Stimulated activated effector memory CD8-positive, alpha-beta T cell treated with anti-CD3 and anti-CD28 coated beads, Interleukin-12 subunit alpha, Interleukin-12 subunit beta, amount 100 ng/mL, for 72 hours (primary cell): ENCODE results near the gene PDCD11.

Experiments used
- ATAC-seq: fragments of 150-1000 bp; cut with Tn5 transposase; 2 replicates; pipeline ENCODE4 v1.10.0; 2021
- DNase-seq, 2 donors: peaks; one replicate each; pipeline ENCODE4 v3.0.0; 2021 to 2022; ENCODE audit warnings: low spot score in 2 of 2
- H3K27ac Mint-ChIP-seq: one replicate; pipeline ENCODE4 v1.8.0; 2022; ENCODE audit warnings: mild to moderate bottlenecking, mixed read lengths
- H3K36me3 Mint-ChIP-seq: one replicate; pipeline ENCODE4 v1.8.0; 2022; ENCODE audit warnings: mild to moderate bottlenecking, mixed read lengths
- H3K4me1 Mint-ChIP-seq: one replicate; pipeline ENCODE4 v1.8.0; 2022; ENCODE audit warnings: mixed read lengths
- H3K4me3 Mint-ChIP-seq: one replicate; pipeline ENCODE4 v1.8.0; 2022; ENCODE audit warnings: mild to moderate bottlenecking, mixed read lengths
- H3K9me3 Mint-ChIP-seq: one replicate; pipeline ENCODE4 v1.8.0; 2022; ENCODE audit warnings: mixed read lengths

The PDCD11 gene

DNA sequence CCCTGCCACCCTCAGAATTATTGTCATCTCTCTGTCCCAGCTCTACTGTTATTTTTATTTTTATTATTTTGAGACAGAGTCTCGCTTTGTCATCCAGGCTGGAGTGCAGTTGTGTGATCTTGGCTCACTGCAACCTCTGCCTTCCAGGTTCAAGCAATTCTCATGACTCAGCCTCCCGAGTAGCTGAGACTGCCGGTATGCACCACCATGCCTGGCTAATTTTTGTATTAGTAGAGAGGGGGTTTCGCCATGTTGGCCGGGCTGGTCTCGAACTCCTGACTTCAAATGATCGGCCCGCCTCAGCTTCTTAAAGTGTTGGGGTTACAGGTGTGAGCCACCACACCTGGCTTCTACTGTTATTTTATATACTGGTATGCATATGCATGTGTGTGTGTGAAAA is 44.8 kb downstream of the PDCD11 start:
- DNase-seq (no peak), ATAC-seq (no peak)
- peak overlapping the region; percentile 65 for H3K27ac Mint-ChIP-seq
- H3K36me3 Mint-ChIP-seq = peaks cover 100% of the 10 kb centered on the region
- H3K9me3 Mint-ChIP-seq = no peaks in the 10 kb centered on the region
- H3K4me1 Mint-ChIP-seq = peaks cover 4% of the 10 kb centered on the region
- no peak overlapping the region for H3K4me3 Mint-ChIP-seq

DNA sequence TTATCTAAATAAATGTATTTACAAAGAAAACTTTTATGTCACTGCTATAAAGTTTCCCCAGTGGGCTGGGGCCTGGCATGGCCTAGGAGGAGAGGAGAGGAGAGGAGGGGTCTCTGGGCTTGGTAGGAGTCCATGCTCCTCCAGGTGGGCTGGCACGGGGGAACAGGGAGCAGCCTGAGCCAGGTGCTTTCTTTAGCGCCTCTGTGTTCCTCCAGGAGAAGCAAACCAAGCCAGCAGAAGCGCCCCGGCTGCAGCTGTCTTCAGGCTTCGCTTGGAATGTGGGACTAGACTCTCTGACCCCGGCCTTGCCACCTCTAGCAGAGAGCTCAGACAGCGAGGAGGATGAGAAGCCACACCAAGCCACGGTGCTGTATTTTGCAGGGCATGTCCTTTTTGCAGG is 45.2 kb downstream of the PDCD11 start:
- DNase-seq (no peak), ATAC-seq (no peak)
- Mint-ChIP-seq H3K27ac (peak overlapping the region; percentile 65), H3K4me1 (peaks cover 8% of the 10 kb centered on the region), H3K4me3 (no peak overlapping the region), H3K36me3 (peaks cover 100% of the 10 kb centered on the region), H3K9me3 (no peaks in the 10 kb centered on the region)

DNA sequence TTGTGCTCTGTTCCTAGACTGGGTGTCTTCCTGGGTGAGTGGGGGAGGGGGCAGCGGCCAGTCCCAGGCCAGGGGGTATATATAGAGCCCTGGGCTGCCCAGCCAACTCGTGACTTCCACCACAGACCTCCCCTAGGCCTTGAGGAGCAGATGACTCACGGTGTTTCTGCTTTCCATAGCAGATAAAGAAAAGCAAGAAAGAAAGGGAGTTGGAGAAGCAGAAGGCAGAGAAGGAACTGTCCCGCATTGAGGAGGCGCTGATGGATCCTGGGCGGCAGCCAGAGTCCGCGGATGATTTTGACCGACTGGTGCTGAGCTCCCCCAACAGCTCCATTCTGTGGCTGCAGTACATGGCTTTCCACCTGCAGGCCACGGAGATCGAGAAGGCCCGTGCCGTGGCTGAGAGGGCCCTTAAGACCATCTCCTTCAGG is 45.6 kb downstream of the PDCD11 start:
- peaks cover 12% of the 10 kb centered on the region for H3K4me1 Mint-ChIP-seq
- DNase-seq = no peak
- H3K4me3 Mint-ChIP-seq = no peak overlapping the region
- H3K9me3 Mint-ChIP-seq = no peaks in the 10 kb centered on the region
- H3K27ac Mint-ChIP-seq = peak overlapping the region; percentile 74
- peaks cover 100% of the 10 kb centered on the region for H3K36me3 Mint-ChIP-seq
- ATAC-seq = no peak

DNA sequence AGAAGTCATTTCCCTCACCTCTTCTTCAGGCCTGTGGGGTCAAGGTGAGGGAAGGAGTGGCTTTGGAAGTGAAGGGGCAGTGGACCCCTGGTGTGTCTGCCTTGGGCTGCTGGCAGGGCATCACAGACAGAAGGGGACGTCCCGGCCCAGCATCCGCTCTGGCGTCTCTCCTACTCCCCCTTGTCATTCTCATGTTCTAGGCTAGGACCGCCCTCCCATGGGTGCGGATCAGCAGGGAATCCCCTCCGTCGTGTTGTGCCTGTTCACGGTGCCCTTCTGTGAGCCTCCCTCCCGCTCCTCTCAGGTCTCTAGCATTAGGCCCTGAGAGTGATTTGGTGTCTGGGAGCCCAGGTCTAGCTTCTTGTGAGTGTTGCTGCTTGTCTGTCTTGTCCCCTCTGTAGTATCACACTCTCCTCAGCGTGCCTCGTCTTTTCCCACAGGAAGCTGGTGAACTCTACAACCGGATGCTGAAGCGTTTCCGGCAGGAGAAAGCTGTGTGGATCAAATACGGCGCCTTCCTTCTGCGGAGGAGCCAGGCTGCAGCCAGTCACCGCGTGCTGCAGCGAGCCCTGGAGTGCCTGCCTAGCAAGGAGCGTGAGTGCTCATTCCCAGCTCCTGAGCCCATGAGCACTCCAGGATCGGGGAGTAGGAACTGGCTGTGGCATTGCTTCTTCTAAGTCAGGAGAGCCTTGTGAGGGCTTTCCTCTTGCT is 47.2 kb downstream of the PDCD11 start:
- peak overlapping the region; percentile 61 for H3K27ac Mint-ChIP-seq
- peaks cover 100% of the 10 kb centered on the region for H3K36me3 Mint-ChIP-seq
- H3K4me3 Mint-ChIP-seq = no peak overlapping the region
- H3K4me1 Mint-ChIP-seq = peaks cover 28% of the 10 kb centered on the region
- DNase-seq = no peak
- ATAC-seq = no peak
- H3K9me3 Mint-ChIP-seq = no peaks in the 10 kb centered on the region

DNA sequence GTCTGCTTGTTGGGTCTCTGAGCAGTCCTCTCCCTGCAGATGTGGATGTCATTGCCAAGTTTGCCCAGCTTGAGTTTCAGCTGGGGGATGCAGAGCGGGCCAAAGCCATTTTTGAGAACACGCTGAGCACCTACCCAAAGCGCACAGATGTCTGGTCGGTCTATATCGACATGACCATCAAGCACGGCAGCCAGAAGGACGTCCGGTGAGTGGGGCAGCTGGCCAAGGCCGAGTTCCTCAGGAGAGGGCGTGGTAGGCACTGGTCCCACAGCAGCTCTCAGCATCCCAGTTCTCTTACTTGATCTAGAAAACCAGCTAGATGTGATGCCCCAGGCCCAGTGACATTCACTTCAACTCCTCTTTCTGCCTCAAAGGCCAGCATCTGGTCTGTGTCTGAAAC is 48.1 kb downstream of the PDCD11 start:
- Mint-ChIP-seq H3K4me3 (no peak overlapping the region), H3K9me3 (no peaks in the 10 kb centered on the region), H3K36me3 (peaks cover 100% of the 10 kb centered on the region), H3K27ac (peak overlapping the region; percentile 61), H3K4me1 (peaks cover 36% of the 10 kb centered on the region)
- DNase-seq (no peak), ATAC-seq (no peak)

DNA sequence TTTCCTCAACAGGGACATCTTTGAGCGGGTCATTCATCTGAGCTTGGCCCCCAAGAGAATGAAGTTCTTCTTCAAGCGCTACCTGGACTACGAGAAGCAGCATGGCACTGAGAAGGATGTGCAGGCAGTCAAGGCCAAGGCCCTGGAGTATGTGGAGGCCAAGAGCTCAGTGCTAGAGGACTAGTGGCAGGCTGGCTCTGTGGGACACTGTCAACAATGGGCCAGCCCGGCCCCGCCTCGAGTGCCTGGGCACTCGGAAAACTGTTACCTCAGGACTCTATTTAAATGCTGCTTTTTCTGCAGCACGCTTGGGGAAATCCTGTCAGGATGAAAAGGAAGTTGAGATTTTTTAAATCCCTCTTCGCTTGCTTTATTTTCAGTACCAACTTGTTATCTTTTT is 48.9 kb downstream of the PDCD11 start:
- Mint-ChIP-seq H3K9me3 (no peaks in the 10 kb centered on the region), H3K36me3 (peaks cover 97% of the 10 kb centered on the region), H3K27ac (peak overlapping the region; percentile 94), H3K4me1 (peaks cover 45% of the 10 kb centered on the region), H3K4me3 (no peak overlapping the region)
- ATAC-seq (no peak), DNase-seq (no peak)

DNA sequence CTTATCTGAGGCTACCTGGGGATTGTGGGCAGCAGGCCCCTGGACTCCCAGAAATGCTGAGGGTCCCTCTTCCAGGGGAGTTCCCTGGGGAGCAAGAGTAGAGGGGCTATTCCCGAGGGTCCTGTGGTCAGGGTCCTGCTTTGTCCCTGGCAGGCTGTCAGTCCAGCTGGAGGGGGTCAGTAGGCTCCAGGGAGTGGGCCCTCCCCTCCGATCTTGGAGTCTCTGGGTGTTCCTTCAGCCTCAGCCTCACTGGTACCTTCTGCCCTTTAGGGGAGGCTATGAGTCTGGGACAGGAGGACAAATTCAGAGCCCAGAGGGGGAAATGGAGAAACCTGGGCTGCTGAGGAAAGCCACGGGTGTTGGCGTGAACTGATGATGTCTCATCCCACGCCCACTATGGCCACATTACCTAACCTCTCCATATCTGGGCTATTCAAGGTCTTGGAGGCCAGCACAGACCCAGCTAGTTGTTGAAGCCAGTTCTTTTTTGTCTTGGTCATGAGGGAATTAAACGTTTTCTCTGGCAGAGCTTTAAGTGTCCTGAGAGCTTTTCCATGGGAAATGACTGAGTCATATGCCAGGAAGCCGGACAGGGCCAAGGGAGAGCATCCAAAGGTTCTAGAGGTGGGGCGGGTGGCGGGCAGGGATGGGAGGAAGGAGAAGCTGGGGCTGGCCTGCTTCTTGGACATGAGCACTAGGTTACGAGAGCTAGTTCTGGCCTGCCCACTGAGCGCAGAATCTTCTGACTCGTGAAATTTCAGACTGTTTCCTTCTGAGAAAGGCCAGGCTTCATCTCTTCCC is 49.5 kb downstream of the PDCD11 start:
- Mint-ChIP-seq H3K4me1 (peaks cover 51% of the 10 kb centered on the region), H3K27ac (peak overlapping the region; percentile 94), H3K36me3 (peaks cover 96% of the 10 kb centered on the region), H3K9me3 (no peaks in the 10 kb centered on the region), H3K4me3 (no peak overlapping the region)
- no peak for DNase-seq
- no peak for ATAC-seq

DNA sequence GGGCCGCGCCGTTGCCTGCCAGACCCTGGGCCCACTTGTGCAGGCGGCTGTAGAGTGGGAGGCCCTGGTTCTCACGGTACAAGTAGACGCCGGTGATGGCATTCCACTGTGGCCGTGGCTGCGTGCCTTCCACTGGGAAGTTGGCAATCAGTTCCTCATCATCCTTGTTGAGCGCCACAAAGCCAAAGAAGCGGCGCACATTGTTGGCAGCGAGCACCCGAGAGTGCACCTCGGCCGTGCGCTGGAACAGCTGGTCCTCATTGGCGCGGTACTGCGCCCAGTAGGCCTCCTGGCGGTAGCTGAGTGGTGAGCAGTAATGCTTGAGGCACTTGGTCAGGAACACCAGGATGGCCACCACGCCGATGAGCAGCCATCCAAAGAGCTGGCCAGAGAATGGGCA is 50.8 kb downstream of the PDCD11 start:
- Mint-ChIP-seq H3K27ac (peak overlapping the region; percentile 94), H3K4me3 (no peak overlapping the region), H3K36me3 (peaks cover 87% of the 10 kb centered on the region), H3K4me1 (peaks cover 61% of the 10 kb centered on the region), H3K9me3 (no peaks in the 10 kb centered on the region)
- no peak for ATAC-seq
- DNase-seq = no peak

DNA sequence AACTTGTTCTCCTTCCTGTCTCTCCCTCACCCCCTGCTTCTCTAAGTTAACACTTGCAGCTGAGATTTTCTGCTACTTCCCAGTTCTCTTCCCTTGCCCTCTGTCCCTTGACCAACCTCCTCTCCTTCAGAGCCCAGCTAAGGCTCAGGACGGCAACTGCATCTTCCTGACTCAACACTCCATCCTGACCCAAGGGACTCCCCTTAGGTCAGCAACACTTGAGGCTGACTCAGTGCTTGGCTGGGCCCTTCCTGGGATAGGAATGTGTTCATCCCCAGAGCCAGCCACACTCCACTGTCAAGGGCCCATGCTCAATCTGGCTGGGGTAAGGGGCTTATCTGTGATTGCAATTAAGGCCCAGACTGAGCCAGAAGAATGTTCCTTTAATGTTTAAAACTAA is 52.3 kb downstream of the PDCD11 start:
- H3K4me1 Mint-ChIP-seq = peaks cover 76% of the 10 kb centered on the region
- no peak for DNase-seq
- peak overlapping the region; percentile 94 for H3K27ac Mint-ChIP-seq
- no peaks in the 10 kb centered on the region for H3K9me3 Mint-ChIP-seq
- H3K36me3 Mint-ChIP-seq = peaks cover 71% of the 10 kb centered on the region
- peak overlapping the region; percentile 93 for H3K4me3 Mint-ChIP-seq
- ATAC-seq = no peak

DNA sequence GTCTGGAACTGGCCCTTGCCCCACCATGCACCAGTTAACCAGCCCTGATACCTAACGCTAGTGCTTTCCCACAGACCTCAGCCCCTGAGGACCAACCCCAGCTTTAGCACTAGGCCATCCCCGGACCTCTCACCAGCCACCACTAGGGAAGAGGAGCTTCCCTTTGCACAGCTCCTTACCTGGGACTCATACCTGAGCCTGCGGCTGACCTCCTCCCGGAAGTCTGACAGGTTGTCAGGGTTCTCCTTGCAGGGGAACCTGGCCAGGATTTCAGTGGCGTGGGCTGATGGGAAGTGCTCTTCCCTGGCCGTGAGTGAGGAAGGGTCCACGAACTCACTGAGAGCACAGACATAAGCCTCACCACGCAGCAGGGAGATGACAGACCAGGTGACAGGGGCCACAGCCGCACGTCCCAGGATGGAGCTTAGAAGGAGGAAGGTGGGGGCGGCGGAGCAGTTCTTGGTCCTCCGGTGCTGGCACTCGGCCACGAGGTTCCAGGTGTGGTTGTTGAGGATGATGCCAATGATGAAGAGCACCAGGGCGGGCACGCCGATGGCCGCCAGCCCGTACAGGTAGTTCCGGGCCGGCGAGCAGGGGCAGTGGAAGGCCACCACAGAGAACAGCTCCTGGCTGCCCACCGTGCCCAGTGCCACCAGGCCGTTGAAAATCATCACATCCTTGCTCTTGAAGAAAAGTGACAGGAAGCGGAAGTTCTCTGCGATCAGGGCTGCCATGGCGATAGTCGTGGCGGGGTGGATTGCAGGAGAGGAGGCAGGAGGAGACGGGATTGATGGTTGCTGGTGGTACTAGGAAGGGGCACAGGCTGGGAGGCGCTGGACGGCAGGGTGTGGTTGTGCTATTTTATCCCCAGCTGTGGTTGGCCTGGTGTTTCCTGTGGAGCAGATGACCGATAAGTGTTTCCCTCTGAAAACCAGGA is 53.0 kb downstream of the PDCD11 start:
- peaks cover 79% of the 10 kb centered on the region for H3K4me1 Mint-ChIP-seq
- no peak for DNase-seq
- H3K27ac Mint-ChIP-seq = peak overlapping the region; percentile 94
- ATAC-seq = no peak
- H3K9me3 Mint-ChIP-seq = no peaks in the 10 kb centered on the region
- H3K36me3 Mint-ChIP-seq = peaks cover 64% of the 10 kb centered on the region
- peak overlapping the region; percentile 93 for H3K4me3 Mint-ChIP-seq

DNA sequence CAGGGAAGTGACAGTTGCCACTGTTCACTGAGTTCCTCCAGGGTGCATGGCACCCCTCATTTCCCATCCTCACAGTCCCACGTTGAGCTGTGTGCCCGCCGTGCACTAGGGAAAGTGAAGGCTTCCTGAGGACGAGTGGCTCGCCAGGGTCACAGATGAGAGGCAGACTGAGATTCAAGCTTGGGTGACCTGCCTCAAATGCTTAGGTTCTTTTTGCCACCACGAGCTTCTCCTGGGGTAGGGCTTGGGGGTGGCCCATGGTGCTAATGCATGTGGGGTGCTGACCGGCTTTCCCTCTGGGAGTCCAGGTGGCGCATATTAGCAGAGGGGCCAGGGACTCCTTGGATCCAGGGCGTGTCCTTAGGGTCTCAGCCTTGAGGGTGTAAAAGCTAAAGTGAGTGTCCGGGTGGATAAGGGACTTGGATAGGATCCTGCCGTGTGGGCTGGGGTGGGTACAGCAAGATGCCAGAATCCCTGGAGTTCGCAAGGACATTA is 53.8 kb downstream of the PDCD11 start:
- Mint-ChIP-seq H3K4me1 (peaks cover 79% of the 10 kb centered on the region), H3K27ac (peak overlapping the region; percentile 94), H3K4me3 (peak overlapping the region; percentile 93), H3K9me3 (no peaks in the 10 kb centered on the region), H3K36me3 (peaks cover 56% of the 10 kb centered on the region)
- ATAC-seq (no peak), DNase-seq (no peak)

DNA sequence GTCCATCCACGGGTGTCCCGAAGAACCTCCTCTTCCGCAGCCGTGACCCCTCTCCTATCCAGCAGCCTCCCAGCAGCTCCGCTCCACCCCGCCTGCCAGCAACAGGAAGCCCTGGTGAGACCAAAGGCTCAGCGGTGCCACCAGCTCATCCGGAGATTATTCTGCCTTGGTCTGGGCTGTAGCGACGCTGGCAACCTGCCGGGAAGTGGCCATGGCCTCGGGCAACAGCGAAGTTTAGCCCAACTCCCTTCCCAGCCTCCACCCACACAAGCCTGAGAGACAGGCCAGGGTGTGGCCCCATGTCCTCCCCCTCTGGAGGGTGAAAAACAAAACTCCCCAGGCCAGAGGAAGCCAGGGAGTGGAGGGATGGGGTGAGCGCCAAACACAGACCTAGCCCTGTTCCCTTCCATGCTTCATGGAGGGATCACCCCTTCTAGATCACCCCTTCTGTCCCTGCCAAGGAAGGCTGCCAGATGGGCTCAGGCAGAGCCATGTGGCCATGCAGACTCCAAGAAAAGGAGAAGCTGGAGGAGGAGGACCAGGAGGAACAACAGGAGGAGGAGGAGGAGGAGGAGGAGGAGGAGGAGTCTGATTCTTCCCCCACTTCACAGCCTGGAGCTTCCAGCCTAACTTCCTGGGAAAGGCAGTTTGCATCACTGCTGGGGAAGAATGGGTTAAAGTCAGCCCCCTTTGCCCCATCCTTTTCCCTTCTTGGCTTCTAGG is 54.8 kb downstream of the PDCD11 start:
- Mint-ChIP-seq H3K27ac (peak overlapping the region; percentile 94), H3K36me3 (peaks cover 46% of the 10 kb centered on the region), H3K9me3 (no peaks in the 10 kb centered on the region), H3K4me1 (peaks cover 75% of the 10 kb centered on the region), H3K4me3 (peak overlapping the region; percentile 93)
- DNase-seq = peak in 1 of 2 donors; percentile 71
- peak; percentile 81 for ATAC-seq

DNA sequence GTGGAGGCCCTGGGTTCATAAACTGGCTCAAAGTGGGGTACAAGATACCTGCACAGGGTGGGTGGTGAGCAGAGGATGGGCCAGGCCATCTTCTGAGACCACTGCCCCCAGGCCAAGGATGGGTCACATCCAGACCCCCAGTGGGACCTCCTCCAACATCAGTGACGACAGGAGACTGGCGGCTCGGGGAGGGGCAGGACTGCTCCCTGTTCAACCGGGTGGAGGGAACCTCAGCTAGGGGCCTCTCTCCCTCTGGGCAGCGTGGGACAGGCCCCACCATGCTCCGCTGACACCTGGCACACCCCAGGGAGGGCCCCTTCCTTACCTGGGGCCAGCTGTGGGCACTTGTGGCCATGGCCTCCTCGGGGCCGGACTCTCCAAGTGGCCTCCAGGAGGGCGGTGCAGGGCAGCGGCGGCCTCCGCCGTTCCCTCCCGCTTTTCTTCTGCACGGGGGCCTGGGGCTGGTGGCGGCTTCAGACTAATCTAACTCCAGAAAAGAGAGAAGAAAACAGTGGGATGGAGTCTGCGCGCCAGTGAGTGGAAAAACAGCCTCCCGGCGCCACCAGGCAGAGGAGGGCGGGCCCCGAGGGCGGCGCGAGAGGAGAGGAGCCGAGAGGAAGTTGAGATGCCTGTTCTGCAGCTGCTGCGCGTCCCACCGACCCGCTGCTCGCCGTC is 55.5 kb downstream of the PDCD11 start, which contains the start of gene CALHM2:
TSS of gene CALHM2 (minus strand) at position 540 of the 675 bp plus-strand sequence. CDS start 2,429 bp downstream, outside the sequence.
- Mint-ChIP-seq H3K4me1 (peaks cover 68% of the 10 kb centered on the region), H3K27ac (peak within 1 kb of the TSS; percentile 94), H3K9me3 (no peaks in the 10 kb centered on the region), H3K36me3 (peaks cover 39% of the 10 kb centered on the region), H3K4me3 (peak within 1 kb of the TSS; percentile 93)
- DNase-seq (peak; percentile 46 to 78), ATAC-seq (peak; percentile 81)
